Stimulated activated CD8-positive, alpha-beta memory T cell treated with anti-CD3 and anti-CD28 coated beads, Interleukin-4, amount 100 ng/mL, for 24 hours (primary cell): Measurements from ENCODE around the gene FKBP2.

Source experiments
- DNase-seq: peaks from one replicate; pipeline ENCODE4 v3.0.0-alpha.2; 2020; ENCODE audit warnings: low read depth

FKBP2 gene

DNA sequence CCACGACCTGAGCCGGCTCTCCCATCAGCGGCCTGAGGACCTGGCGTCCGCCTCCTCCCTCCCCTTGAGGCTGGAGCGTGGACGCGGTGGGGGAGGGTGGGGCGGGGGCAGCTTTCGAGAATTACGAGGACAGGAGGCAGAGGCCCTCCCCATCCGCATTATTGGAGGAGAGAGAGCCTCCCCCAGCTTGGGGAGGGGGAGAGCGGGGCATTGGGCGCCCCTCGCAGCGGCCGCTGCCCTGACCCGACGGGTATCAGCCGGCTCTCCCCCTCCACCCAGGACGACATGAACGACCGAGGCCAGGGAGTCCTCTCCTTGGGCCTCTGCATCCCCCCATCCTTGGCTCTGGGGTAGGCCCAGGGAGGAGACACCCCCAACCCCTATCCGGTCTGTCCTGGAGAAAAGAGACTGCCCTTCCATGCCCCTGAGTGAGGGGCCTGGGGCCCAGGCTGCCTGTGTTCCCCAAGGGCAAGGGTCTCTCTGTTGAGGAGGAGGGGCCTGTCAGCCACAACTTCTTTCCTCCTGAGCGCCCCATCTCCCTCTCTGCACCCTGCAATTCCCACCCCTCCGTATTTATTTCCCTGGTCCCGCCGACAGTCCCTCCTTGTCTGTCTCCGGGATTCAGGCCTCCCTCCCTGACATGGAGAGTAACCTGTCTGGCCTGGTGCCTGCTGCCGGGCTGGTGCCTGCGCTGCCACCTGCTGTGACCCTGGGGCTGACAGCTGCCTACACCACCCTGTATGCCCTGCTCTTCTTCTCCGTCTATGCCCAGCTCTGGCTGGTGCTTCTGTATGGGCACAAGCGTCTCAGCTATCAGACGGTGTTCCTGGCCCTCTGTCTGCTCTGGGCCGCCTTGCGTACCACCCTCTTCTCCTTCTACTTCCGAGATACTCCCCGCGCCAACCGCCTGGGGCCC, 45.2 kb downstream of the FKBP2 start:
- no peak for DNase-seq

DNA sequence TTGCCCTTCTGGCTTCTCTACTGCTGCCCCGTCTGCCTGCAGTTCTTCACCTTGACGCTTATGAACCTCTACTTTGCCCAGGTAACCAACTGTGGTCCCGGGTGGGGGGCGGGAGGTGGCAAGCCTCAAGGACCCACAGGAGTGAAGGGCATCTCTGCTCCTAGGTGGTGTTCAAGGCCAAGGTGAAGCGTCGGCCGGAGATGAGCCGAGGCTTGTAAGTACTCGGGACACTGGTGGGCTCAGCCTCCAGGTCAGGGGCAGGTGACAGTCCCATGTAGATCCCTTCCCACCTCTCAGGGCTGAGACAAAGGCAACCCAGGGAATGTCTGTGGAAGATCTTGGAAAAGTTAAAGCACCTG, 45.9 kb downstream of the FKBP2 start:
- no peak for DNase-seq

DNA sequence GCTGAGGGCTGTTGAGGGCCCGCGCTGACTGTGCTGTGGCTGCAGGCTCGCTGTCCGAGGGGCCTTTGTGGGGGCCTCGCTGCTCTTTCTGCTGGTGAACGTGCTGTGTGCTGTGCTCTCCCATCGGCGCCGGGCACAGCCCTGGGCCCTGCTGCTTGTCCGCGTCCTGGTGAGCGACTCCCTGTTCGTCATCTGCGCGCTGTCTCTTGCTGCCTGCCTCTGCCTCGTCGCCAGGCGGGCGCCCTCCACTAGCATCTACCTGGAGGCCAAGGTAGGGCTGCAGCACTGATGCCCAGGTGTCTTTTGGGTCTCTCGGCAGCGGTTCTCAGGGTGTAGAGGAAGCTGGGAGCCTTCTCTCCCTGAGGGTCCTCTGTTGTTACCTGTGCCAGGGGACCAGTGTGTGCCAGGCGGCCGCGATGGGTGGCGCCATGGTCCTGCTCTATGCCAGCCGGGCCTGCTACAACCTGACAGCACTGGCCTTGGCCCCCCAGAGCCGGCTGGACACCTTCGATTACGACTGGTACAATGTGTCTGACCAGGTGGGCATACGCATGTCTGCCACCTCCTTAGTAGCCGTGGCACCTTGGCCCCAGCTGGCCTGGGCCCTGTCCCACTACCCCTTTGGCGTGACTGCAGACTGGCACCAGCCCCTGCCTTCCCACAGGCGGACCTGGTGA, 46.9 kb downstream of the FKBP2 start:
- DNase-seq, result no peak

DNA sequence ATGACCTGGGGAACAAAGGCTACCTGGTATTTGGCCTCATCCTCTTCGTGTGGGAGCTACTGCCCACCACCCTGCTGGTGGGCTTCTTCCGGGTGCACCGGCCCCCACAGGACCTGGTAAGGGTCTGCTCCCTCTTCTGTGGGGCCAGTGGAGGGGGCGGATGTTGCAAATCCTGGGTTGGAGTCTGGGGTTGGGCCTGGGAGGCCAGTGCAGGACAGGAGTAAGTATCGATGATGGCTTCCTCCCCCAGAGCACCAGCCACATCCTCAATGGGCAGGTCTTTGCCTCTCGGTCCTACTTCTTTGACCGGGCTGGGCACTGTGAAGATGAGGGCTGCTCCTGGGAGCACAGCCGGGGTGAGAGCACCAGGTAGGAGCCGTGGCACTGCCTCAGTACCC, 47.5 kb downstream of the FKBP2 start:
- DNase-seq, result no peak

DNA sequence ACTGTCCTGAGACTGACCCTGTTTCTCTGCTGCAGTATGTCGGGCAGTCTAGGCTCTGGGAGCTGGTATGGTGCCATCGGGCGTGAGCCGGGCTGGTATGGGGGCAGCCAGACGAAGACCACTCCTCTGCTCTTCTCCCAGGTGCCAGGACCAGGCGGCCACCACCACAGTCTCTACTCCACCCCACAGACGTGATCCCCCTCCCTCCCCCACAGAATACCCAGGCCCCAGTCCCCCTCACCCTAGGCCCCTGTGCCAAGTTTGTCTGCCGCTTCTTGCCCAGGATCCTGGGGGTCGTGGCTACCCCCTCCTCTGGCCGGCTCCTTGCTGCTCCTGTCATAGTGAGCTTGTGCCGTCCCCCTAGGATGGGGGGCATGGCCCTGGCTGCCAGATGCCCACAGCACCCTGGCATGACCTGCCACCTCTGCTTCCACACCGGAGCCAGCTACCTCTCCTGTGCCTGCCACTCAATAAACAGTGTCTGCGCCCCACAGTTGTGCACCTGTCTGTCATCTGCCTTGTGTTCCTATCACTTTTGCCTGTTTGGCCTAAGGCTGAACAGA, 48.2 kb downstream of the FKBP2 start:
- no peak for DNase-seq

DNA sequence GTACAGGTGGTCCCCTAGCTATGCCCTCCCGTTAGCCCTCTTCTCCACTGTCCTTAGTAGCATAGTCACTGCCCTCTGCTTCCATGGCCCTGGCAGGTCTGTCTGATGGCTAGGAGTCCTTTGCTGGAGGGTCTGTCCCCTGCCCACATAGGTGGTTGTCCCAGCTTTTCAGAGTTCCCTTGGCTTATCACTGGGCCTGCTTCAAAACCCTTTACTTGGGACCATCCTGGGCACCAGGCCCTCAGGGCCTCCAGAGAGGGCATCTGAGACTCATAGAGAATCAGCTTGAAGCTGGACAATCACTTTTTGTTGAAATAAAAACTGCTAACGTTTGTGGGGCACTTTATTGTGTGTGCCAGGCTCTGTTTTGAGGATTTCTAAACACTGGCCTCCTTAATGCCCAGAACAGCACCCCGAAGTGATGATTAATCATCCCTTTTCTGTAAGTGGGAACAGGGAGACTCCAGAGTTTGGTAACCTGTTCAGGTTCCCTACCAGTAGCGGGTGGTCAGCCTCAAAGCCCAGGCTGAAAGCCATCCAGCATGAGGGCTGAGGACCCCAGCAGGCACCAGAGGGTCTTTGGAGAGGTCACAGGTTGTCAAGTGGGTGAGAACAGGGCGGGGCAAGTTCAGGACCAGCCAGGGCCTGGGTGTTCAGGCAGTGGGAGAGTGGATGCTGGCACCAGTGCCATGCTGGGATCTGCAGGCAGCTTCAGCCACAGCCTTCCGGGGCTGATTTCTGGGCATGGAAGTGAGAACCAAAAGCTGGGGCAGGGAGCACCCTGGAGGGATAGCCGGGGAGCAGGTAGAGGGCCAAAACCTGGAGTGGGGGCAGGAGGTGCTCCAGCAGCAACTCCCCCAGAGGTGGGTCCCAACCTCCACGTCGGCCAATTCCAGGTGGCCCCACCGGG, 49.7 kb downstream of the FKBP2 start:
- no peak for DNase-seq

DNA sequence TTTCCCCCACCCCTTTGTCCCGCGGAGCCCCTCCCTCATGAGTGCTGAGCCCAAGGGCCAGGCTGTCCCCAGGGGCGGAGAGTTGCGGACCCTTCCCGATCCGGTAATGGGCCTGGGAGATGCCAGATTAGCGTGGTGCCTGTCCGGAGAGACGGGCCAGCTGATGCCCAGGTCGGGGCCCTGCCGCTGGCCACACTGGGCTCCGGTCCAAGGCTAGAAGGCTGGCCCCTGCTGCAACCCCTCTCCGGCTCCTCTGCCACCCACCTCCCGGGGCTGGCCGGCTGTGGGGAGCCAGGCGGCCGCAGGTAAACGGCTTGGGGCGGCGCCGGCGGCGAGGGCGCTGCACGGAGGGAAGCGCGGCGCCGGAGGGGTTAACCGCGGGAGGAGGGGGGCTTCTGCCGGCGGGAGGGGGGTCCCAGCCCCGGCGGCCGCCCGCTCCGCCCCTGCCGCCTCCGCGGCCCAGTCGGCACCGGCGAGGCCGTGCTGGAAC, 50.4 kb downstream of the FKBP2 start, which contains the start of gene KCNK4:
Gene KCNK4, plus strand, starts transcription at position 41 of the 490 bp plus-strand sequence. CDS start 1,717 bp downstream, outside the sequence.
- DNase-seq, result no peak

DNA sequence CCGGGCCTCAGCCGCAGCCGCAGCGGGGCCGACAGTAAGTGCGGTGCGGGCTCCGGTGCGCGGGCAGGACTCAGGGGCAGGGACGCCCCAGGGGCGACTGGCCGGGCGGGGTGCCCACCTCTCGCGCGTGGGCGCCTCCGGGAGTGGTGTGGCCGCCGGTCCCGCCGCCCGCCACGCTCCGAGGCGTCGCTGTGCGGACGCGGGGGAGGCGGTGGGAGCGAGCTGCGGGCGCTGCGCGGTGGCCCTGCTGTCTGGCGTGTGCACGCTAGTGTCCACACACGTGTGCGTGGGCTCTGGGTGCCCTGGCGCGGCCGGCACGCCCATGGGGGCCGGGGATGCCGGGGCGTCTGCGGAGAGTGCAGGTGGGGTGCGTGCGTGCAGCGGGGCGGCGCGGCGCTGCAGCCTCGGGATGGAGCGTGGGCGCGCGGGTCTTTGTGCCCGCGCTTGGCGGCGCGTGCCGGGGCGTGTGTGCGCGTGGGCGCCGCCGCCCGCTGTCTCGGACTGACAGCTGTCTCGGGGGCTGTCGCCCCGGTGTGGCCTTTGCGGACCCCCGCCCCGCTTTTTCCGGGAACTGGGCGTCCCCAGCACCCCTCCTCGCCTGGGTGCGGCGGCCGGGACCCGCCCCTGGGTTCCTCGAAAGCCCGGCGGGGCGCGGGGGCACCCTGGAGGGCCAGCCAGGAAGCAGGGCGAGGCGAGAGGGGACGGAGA, 51.0 kb downstream of the FKBP2 start:
- DNase-seq, result no peak

DNA sequence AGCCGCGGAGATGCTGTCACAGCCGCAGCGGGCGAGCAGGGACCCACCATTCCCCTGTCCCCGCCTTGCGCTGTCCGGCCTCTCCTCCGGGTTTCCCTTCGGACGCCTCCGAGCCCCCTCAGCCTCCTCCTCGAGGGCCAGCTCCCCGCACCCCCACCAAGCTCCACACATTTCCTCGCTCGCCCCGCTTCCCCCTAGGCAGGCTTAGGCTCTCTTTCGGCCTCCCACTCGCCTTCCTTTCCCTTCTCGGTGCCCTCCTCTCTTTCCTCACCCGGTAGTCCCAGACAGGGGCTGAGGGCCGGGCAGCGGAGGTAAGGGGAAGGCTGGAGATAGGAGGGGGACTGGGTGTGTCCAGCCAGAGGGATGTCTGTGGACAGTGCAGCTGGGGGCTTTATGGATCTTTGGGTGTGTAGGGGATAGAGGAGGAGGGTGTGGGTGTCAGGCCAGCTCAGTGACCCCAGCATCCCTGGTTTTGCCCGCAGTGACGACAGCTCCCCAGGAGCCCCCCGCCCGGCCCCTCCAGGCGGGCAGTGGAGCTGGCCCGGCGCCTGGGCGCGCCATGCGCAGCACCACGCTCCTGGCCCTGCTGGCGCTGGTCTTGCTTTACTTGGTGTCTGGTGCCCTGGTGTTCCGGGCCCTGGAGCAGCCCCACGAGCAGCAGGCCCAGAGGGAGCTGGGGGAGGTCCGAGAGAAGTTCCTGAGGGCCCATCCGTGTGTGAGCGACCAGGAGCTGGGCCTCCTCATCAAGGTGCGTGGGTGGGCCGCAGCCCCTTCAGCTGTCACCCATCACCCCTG, 51.8 kb downstream of the FKBP2 start:
- DNase-seq, result no peak
